ENCODE measurements around the gene NFKB1.
A peak's percentile ranks its signal among the peaks of the same experiment; 100 is the strongest.
"Not testable (repeated sequence)": the region's sequence is repeated elsewhere in the genome, so short reads cannot be mapped to it uniquely, and the experiment has no call there.

The NFKB1 gene

DNA sequence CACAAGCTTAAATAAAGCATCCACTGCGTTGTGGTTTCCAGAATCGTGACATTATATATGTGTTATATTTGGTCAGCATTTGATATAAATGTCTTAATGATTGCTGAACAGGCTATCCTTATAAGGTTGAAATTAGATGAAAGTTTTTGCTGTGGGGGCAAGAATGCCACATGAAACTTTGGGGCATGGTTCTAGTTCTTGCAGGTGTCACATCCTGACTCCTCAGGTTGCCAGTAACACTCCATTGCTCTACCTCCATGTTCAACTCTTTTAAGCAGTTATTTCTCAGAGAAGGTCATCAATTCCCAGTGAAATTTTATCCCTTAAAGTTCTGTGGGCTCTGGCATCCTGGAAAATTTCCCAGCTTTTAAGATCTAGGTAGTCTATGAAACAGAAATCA, 33.7 kb downstream of the NFKB1 start:
- FAIRE-seq, result no peak

DNA sequence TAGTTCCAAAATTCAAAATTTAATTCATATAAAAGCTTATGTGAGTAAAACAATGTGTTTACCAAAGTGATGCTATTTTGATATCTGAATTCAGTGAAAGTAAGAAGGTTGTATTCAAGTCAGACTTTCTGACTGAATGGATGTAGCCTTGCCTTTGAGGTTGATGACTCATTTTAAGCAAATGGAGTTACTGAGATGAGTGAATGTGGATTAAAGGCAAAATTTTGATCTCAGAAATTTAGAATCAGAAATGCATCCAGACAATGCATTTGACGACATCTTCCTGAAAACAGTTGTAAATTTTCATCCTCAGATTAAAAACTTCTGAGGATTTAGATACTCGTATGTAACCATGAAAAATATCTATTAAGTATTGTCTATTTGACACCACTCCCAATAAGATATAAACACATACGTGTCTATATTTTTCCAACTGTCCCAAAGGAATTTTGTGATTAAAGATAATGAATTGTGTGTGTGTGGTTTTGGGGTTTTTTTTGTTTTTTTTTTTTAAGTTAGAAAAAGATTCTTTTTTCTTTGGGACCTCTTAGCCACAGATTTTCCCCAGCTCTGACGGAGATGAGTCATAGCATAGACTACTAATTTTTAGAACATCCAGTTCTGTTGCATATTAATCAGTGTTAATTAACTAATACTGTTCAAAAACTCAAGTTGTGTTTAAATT, 34.4 kb downstream of the NFKB1 start:
- FAIRE-seq, result no peak

DNA sequence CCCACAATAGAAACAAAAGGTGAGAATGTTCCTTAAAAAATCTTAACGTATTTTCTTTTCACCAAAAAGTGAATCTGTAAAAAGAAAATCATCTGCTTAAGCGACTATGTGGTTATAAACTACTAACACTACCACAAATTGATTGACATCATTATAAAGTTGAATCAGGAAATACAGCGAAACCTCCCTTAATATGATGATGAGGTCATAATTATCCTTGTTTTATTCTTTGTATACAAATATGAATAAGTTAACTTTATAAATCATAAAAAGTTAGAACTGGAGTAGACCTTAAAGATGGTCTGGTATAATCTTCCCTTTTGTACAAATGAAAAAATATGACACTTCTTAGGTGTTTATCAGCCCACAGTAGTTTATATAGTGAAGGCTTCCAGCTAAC, 35.6 kb downstream of the NFKB1 start:
- peak; percentile 41 for FAIRE-seq

DNA sequence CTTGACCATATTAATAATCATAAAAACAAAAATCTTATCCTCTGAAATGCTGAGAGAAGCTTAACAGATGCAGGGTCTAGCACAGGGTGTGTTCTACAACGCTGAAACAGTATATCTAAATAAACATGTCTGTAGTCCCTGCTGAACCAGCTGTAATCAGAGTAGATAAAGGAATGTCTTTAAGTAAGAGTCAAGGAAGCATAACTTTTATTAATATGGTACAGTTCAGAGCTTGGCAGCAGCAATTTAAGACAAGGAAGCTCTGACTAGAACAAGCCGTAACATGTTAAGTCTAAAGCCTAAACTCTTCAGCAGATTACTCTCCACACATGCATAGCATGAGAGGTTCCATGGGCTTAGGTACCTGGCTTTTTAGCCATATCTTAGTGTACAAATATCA, 36.1 kb downstream of the NFKB1 start:
- no peak for FAIRE-seq

DNA sequence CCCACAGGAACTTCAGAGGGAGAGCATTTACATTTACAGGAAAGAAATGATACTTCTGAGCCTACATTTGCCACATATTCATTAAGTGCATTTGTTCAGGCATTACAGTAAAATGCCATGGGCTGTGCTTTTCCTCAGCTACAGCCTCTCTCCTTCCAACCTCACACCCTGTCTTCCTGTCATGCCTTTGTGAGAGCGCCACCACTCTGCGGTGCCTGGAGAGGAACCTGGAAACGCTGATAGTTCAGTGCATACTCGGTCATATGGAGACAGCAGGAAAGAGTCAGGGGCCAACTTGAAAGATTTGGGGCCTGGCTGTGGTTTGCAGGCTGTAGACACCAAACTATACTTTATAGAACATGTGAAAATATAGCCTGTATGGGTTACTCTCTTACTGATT, 40.5 kb downstream of the NFKB1 start:
- FAIRE-seq, result no peak

DNA sequence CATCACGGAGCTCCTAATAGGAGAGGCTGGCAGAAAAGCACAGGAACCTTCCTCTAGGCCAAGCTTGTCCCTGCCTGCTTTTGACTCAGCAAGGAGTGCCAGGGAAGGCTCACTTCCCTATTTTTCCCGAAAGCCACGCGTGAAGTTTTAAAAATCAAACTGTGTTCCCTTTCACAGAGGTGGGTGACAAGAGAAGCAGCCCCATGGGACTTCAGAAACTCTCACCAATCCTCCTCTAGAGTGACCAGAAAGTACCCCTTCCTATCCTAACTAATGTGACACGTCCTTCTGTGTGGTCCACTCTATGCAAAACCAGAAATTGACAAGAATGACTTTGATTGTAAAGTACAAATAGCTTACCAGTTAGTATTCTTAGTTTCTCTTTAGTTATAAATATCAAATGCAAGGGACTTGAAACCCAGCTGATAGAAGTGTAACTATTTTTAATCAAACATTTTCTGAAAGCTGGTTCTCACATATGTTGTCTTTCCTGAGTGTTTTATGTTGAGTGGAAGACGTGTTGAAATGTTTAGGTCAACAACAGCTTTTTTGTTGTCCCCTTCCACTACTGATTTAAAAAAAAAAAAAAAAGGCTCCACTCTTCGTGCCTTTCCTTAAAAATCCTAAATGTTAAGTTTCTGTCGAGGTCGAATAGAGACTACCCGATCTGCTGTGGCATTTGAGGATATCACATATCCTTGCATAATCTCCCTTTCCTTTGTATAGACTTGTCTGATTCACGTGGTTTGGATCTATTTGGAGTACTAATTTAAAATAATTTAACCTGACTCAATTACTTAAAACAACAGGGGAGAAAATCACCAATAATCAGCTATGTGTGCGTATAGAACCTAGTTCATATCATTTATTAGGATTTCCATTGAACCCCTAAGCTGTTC, 42.1 kb downstream of the NFKB1 start:
- no peak for FAIRE-seq

DNA sequence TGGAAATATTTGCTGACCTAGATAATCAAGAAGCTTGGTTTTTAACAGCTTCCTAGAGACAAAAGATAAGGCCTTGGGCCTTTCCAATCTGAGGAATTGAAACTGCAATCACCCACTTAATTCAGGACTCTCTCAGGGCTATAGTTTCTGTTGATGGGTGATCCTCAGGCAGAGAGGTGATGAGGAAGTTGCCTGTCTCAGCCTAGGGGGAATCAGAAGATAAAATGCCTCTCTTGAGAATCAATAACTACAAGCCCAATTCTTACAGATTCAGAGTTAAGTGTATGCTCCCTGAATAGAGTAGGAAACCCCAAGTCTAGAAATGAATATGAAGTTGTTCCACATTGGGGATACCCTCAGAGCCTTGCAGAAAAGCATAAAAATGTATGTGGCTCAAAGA, 45.5 kb downstream of the NFKB1 start:
- FAIRE-seq, result no peak

DNA sequence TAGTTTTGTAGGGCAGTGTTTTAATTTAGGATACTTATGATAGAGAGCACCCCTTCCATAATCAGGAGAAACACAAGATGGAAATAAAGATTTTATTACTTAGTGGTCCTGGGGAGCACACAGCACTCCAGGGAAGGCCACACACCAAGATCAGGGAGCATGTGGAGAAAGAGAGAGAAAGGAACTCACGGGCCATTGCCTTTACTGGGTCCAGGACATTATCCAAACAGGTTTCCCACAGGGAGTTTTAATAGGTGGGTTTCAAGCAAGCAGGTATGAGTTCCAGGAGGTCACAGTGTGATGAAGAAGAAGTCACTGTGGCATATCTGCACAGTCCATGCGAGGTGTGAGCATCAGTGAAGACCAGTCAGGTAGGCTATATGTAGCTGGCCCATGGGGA, 46.8 kb downstream of the NFKB1 start:
- FAIRE-seq, result no peak

DNA sequence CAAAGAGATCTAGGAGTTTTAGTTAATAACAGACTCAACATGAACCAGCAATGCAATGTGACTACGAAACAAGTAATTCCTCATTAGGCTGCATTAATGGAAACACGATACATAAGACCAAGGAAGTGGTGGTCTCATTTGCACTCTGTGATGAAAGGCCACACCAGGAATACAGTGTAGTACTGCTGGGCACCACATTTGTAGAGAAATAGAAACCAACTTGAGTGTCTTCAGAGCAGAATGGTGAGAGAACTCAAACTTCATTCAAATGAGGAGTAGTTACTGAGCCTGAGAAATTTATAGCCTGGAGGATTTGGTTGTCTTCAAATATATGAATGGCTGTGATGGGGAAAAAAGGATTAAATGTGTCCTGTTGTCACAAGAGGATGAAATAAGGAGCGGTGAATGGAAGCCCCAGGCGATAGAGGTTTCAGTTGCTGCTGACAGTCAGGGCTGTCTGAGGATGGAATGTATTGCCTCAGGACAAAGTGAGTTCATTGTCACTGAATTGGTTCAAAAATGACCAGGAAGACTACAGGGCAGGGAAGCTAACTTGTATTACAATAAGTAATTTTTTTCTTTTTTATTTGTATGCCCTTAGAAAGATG, 50.9 kb downstream of the NFKB1 start:
- FAIRE-seq, result no peak

DNA sequence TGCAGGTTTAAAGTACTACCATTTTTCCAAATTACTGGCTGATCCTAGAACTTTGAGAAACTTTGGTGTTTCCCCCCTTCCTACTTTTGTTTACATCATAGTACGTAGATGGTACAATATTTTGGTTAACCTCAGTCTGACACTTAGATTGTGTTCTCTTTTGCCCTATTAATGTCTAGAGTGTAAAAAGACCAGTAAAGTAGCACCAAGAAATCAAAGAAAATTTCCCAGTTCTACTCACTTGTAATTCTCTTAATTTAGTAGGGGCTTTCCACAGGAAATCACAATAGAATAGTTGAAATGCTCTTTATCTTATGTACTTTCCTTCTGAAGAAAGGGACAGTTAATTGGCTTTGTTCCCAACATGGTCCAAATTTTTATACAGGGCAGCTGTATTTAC, 51.6 kb downstream of the NFKB1 start:
- no peak for FAIRE-seq

DNA sequence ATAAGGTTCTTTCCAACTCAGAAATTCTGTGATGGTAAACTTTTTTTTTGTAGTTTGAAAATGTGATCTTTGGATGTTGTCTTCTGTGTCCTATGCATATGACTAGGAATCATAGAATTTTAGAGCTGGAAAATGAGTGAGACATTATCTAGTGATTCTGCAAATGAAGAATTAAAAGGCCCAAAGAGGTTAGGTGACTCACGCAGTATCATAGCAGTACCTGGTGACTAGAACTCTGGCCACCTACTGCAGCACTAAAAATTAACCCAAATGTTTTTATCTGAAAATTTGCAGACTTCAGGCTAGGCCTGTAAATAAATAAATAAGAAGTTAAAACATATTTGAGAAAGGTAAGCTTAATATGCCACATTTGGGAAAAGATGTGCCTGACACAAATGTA, 52.8 kb downstream of the NFKB1 start:
- FAIRE-seq, result peak; percentile 95

DNA sequence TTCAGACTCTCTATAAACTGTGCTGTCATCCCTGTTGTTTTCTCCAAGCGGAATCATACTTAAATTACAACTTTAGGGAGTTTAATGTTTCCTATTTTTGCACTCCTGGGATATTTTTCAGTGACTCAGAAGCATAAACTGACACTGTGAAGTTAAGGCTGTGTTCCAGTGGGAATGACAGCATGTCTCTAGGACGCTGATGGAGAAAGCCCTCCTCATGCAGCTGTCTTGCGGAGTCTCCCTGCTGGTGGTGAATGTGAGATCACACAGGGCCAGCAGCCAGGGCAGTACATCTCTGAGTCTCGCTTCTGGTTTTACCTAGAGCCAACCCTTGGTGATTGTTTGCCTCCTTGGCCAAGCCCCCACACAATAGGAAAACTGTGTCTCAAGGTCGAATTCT, 53.3 kb downstream of the NFKB1 start:
- no peak for FAIRE-seq

DNA sequence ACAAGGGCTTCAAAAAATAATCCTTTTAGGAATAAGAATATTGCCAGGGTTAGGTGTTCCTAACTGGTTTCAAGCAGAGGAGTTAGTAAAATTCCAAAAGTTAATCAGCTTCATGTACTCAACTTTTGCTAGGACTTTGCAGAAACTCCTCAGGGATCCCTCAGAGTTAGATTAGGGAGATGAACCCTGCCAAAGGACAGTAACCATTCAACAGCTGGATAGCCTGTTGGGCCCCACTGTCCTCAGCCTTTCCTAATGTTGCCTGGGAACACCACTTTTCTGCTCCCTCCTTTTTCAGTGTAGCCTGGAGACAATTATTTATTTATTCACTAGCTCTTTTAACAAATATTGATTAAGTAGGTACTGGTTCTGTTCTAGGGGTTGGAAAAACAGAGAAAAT, 53.8 kb downstream of the NFKB1 start:
- FAIRE-seq, result peak; percentile 5

DNA sequence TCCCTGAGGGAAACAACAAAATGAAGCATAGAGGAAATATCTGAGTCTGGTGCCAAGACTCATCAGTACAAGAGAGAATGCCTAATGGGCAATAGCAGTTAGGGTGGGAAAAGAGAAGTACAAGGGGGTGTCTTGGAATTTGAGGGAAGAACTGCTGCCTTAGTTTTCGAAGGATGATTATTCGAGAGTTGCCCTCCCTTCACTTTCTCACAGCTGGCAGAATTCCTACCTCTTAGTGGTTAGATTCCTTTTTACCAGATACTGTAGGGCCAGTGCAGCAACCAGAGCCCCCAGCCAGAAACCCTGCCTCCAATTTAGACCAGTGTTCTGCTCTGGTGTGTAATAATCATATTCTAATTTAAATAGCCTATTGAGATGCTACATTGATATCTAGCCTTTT, 56.5 kb downstream of the NFKB1 start:
- FAIRE-seq, result no peak

DNA sequence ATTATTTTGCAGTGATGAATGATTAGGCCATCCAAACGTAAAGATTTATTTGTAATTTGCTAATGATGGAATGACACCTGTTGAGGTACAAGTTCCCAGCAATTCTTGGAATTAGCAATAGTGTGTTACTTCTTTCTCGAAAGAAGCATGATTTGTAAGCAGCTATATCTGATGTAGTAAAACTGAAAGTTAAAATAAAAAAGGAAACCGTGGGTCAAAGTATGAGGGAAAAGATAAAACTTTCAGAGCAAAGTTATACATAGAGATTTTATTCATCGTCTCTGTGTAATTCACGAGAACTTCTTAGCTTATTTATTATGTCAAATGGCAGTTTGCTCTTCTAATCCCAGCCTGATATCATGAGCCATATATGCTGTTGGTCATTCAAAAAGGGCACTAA, 59.0 kb downstream of the NFKB1 start:
- peak; percentile 41 for FAIRE-seq

DNA sequence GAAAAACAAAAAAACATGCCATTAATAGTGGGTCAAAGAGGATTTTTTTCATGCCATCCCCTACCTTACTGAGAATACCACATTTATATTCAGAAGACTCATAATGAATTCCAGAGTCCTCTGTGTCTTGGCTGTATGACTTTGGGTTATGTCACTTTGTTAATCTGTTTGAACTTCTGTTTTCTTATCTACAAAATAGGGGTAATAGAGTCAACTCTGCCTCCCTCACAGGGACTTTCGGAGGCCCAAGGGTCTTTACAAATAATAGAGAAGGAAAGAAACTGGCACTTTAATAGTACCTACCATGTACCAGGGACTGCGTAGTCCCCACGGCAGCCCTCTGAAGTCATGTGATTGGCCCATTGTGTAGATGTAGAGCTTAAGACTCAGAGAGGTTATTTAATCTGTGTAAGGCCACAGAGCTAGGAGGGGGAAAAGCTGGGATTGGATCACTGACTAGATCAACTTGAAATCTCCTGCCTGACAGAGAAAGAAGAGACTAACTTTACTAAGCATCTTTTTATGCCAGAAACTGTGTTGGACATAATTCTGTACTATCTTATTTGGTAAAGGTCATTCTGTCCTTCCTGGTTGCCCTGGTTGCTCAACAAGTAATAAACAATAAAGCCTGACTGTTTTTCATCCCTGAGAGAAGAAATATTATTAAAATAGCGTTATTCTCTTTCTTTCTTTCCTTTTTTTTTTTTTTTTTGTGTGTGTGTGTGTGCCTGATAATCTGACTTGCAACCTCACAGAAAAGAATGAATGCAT, 59.6 kb downstream of the NFKB1 start:
- no peak for FAIRE-seq

DNA sequence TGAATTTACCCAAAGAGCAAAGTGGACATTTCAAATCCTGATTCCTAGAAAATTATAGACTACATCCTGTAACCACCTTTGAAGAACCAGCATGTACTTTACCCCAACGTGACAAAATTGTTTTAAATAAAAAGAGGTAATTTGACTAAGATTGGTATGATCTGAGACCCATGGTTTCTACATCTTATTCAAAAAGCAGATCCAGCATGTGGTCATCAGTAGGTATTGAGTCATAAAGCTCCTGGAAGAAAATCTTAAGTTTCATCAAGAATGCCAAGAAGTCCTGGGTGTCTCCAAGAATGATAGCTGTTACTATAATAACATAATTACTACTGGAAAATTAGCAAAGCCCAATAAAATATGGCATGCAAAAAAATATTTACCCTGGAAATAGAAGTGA, 61.8 kb downstream of the NFKB1 start:
- no peak for FAIRE-seq

DNA sequence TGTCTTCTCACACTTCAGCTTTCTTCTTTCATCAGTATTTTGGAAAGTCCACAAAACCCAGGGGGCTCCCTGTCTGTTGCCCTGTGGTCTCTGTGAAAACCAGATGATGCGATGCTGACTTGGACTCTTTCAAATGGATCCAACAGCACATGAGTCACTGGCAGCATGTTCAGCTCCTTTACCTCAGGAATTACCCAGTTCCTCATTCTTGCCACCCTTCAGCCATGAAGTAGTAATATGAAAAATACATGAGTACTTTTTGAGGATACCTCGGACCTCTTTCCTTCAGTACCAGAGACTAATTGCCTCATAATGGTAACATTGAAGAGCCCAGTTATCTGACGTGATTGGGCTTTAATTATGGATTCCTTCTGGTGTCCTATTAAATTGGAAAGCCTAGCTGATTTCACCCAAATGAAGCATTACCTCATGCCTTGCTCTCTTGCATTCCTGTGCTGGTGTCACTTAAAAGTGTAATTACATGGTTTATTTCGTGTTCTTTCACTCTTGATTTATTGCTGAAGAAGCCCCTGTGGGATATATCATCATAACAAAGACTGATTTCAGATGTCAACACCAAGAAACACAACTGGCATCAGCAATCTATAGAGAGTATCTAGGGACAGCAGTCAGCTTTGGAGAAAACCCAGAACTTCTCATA, 63.4 kb downstream of the NFKB1 start:
- no peak for FAIRE-seq

DNA sequence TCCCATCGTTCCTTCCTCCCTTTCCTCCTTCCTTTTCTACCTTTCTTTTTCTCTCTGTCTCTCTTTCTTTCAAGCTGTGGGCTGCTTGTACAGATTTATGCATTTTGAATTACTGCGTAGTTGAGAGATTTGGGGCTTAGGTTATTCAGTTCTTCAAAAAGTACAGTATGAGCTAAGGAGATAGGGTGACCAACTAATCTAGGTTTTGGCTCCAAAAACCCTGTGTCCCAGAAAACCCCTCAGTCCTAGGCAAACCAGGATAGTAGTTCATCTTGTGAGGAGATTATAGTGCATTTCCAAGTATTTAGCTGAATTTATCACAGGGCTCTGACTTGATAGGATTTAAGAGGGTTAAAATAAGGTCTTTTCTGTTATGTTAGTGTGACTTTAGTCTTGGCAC, 64.5 kb downstream of the NFKB1 start:
- FAIRE-seq, result no peak

DNA sequence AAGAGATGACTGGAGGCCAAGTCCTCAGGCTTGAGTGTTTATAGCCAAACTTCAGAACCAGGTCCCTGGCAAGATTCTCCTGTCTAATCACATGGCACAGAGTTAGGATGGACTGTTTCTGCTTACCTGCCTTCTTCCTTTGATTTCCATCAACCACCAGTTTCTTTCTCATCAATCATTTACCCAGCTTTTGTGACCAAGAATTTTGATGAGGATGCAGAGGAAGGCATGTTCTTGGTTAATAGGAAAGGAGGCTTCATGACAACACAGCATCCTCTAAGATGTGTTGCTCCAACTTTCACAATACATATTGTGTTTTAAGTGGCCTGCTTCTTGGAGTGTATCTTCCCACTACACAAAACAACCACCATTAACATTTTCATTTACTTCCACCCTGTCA, 65.3 kb downstream of the NFKB1 start:
- FAIRE-seq, result no peak

DNA sequence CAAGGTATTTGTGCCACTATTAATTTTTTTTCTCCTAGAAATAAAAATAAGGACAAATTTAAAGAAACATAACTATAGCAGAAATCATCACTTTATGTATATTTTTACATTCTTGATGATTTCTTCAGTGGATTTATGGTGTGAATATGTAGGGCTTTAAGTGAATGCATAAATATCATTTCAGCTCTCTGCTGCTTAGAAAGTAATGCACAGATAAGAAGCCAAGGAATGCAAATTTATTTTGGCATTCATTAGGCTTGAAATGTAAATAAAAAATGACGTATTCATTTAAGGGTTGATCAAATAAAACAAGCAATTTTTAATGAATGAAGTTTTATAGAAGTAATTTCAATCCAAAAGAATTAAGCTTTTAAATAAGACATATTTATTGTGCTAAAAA, 66.3 kb downstream of the NFKB1 start:
- peak; percentile 62 for FAIRE-seq

DNA sequence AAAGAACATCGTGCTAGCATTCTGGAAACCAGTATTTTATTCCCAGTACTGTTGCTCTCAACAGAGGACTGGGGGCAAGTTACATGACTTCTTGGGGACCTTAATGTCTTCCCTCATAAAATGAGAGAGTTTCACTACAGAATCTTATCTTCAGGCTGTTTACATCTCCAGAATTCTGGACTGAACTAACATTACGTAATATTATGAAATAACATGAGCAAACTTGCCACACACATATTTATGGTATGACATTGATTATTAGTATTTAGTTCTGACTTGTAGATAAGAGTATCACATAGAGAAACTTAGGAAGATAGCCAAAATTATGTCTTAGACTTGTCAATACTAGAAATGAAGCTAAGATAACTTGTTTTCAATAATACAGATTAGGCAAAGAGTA, 68.0 kb downstream of the NFKB1 start:
- FAIRE-seq, result no peak

DNA sequence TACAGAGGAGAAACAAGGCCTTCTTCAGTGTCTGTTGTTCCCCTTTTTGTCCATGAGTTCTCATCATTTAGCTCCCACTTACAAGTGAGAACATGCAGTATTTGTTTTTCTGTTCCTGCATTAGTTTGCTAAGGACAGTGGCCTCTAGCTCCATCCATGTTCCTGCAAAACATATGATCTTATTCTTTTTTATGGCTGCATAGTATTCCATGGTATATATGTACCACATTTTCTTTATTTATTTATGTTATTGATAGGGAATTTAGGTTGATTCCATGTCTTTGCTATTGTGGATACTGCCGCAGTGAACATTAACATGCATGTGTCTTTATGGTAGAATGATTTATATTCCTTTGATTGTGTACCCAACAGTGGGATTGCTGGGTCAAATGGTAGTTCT, 69.1 kb downstream of the NFKB1 start:
- FAIRE-seq, result not testable (repeated sequence)
